Muscle of leg (tissue), 11 donors: Measurements from ENCODE around the gene MYOF. TPM values are rescaled to one million over a fixed set of nuclear protein-coding genes. Genes with fewer than 3 reads are reported as not detected.
A peak's percentile ranks its signal among the peaks of the same experiment; 100 is the strongest.

Experiments
- DNase-seq: peaks from one replicate; pipeline ENCODE4 v3.0.0; 2013
- H3K27ac ChIP-seq: one replicate; pipeline ENCODE4 v1.5.1; 2013; ENCODE audit warnings: mild to moderate bottlenecking, low read length, control low read depth
- H3K27me3 ChIP-seq: one replicate; pipeline ENCODE4 v1.6.1; 2013; ENCODE audit warnings: low read length; ENCODE audit not compliant: control insufficient read depth, insufficient read depth
- H3K36me3 ChIP-seq: one replicate; pipeline ENCODE4 v1.6.1; 2013; ENCODE audit warnings: low read length; ENCODE audit not compliant: control insufficient read depth, insufficient read depth
- H3K4me1 ChIP-seq: one replicate; pipeline ENCODE4 v1.6.1; 2013; ENCODE audit warnings: low read length; ENCODE audit not compliant: control insufficient read depth, insufficient read depth
- H3K4me3 ChIP-seq: one replicate; pipeline ENCODE4 v1.5.1; 2013; ENCODE audit warnings: low read length, control low read depth
- H3K9me3 ChIP-seq: replicated peaks from 2 replicates; pipeline ENCODE4 v1.6.1; 2013; ENCODE audit warnings: low read depth, low read length; ENCODE audit not compliant: control insufficient read depth
- WGBS: methylation state at CpG from one replicate; pipeline ENCODE4 v1.1.5; 2013; ENCODE audit warnings: missing lambda C conversion rate; ENCODE audit not compliant: insufficient coverage; 5-methylcytosine and 5-hydroxymethylcytosine counted together
- polyA plus RNA-seq, 8 donors: library from polyadenylated mRNA; unstranded; fragments of 120-200 nt; gene quantifications; one replicate each; pipeline versions ENCODE4 v1.2.1 to v1.2.3, GENCODE V29; 2013; ENCODE audit warnings: inconsistent platforms in 1 of 8, low replicate concordance in 1 of 8; ENCODE audit not compliant: insufficient read length in 8 of 8, insufficient read depth in 1 of 8
- total RNA-seq: library from RNA; stranded (reverse); fragments of 120-200 nt; gene quantifications from one replicate; pipeline ENCODE4 v1.2.4, GENCODE V29; 2013

MYOF gene
- total and polyA plus RNA-seq, 9 donors = 37.6 to 85.0 (median 55.2) TPM

GRCh38 chr10:93402192-93402591, 79.9 kb downstream of the MYOF start:
- Histone ChIP-seq H3K27ac (no peak overlapping the region), H3K4me1 (peaks cover 3% of the 10 kb centered on the region), H3K9me3 (no peaks in the 10 kb centered on the region), H3K36me3 (peaks cover 29% of the 10 kb centered on the region), H3K4me3 (no peak overlapping the region), H3K27me3 (no peaks in the 10 kb centered on the region)
- no CpG with 5 or more reads among the region's 6 CpGs for WGBS
- no peak for DNase-seq

DNA sequence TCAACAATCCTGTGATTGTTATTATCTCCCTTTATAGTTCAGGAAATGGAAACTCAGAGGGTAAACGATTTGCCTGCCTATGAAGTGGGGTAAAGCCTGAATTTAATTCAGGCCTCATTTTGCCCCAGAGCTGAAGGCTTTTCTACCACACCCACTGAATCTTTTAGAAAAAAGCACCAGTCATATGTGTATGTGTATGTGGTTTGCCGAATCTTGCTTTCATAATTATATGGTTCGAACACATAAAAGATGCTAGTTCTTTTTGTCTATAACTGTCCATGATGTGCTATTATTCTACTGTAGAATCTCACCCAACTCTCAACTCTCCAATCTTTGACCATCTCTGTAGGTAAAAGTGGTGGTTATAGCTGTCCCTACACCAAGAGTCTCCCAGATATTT, 83.6 kb downstream of the MYOF start:
- no peak overlapping the region for H3K27ac ChIP-seq
- no peaks in the 10 kb centered on the region for H3K9me3 ChIP-seq
- no CpG with 5 or more reads among the region's 3 CpGs for WGBS
- H3K27me3 ChIP-seq = no peaks in the 10 kb centered on the region
- peaks cover 28% of the 10 kb centered on the region for H3K36me3 ChIP-seq
- H3K4me3 ChIP-seq = no peak overlapping the region
- no peaks in the 10 kb centered on the region for H3K4me1 ChIP-seq
- DNase-seq = no peak

DNA sequence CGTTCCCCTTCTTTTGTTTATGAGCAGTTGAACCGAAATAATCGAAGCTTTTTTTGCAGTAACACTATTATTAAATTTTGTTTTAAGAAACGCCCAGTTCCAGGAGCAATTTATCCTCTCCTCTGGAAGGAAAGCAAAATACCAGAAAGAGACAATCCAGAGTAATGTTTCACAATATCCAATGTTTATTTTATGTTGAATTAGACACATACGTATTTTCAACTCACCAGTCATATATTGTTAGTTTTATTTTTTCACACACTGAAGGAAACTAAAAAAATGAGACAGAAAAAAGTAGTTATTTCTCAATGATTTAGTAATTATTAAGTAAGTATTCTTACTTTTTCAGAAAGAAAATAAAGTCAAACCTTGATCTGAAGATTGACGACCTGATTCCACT, 85.1 kb downstream of the MYOF start:
- no peaks in the 10 kb centered on the region for H3K4me1 ChIP-seq
- WGBS = no CpG with 5 or more reads among the region's 6 CpGs
- H3K36me3 ChIP-seq = peaks cover 22% of the 10 kb centered on the region
- no peaks in the 10 kb centered on the region for H3K27me3 ChIP-seq
- no peak overlapping the region for H3K4me3 ChIP-seq
- no peak overlapping the region for H3K27ac ChIP-seq
- H3K9me3 ChIP-seq = no peaks in the 10 kb centered on the region
- no peak for DNase-seq

GRCh38 chr10:93393211-93393610, 88.9 kb downstream of the MYOF start:
- Histone ChIP-seq H3K27me3 (no peaks in the 10 kb centered on the region), H3K4me1 (no peaks in the 10 kb centered on the region), H3K9me3 (no peaks in the 10 kb centered on the region), H3K27ac (no peak overlapping the region), H3K4me3 (no peak overlapping the region), H3K36me3 (peaks cover 14% of the 10 kb centered on the region)
- no peak for DNase-seq
- WGBS = 20% methylated on average over 1 of the region's 7 CpGs

GRCh38 chr10:93392121-93392520, 90.0 kb downstream of the MYOF start:
- peaks cover 15% of the 10 kb centered on the region for H3K36me3 ChIP-seq
- no peaks in the 10 kb centered on the region for H3K27me3 ChIP-seq
- no CpG with 5 or more reads among the region's 3 CpGs for WGBS
- DNase-seq = no peak
- no peak overlapping the region for H3K27ac ChIP-seq
- H3K4me1 ChIP-seq = no peaks in the 10 kb centered on the region
- no peak overlapping the region for H3K4me3 ChIP-seq
- no peaks in the 10 kb centered on the region for H3K9me3 ChIP-seq

DNA sequence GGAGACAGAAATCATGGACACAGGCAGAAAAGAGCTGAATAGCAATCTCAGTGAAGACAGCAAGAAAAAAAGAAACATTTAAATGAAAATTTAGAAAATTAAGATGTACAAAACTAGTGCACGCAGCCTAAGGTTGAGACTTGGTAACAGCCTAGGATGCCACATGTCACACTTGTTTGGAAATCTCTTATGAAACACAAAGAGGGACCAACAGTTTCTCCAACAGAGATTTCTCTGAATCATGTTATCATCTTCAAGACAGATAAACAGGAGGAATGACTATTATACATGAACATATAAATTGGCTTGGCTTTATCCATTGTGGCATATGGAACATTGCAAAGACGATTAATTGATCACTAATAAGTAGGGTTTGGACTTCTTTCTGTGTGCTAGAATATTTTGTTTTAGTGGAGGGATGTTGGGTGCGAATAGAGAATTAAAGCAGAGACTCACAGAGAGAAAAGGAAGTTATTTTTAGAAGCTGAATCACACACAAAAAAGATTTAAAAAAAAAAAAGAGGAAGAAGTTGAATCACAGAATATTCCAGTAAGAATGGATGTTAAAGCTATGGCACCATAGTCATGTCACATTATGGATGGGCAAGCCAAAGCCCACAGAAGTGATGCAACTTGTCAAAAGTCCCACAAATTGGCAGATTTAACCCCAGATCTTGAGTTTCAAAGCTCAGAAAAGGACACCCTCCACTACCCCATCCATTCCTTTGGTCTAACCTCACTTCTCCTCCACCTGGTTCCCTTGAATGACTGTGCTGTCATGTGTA, 91.6 kb downstream of the MYOF start:
- no CpG with 5 or more reads among the region's 3 CpGs for WGBS
- Histone ChIP-seq H3K27me3 (no peaks in the 10 kb centered on the region), H3K4me3 (no peak overlapping the region), H3K4me1 (peaks cover 4% of the 10 kb centered on the region), H3K9me3 (no peaks in the 10 kb centered on the region), H3K27ac (no peak overlapping the region), H3K36me3 (peaks cover 20% of the 10 kb centered on the region)
- DNase-seq = no peak

- WGBS = 71% methylated on average over 11 of the region's 14 CpGs
- Histone ChIP-seq H3K4me3 (no peak overlapping the region), H3K27ac (peak overlapping the region; percentile 63), H3K27me3 (no peaks in the 10 kb centered on the region), H3K9me3 (no peaks in the 10 kb centered on the region), H3K4me1 (peaks cover 13% of the 10 kb centered on the region), H3K36me3 (peaks cover 32% of the 10 kb centered on the region)
- DNase-seq = no peak
These were observed 95.3 kb downstream of the MYOF start for GRCh38 chr10:93386631-93387369.

DNA sequence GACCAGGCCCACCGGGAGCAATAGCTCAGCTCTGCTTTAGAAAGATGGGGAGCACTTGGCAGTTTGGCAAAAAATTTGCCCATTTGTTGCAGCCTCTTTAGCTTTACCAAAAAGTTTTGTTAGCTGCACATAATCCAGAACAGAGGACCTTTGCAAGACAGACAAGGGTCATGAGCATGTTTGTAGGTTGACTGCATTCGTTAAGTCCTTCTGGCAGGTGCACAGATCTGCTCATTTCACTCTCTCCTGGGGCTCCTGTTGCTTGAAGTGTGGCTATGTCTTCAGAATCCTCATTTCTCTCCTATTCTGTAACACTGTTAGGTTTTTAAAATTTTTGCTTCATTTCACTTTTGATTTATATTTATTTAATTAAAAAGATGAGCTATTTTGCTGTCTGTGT, 96.8 kb downstream of the MYOF start:
- no peak overlapping the region for H3K27ac ChIP-seq
- no peak for DNase-seq
- no peaks in the 10 kb centered on the region for H3K9me3 ChIP-seq
- WGBS = 86% methylated on average over 1 of the region's 2 CpGs
- H3K36me3 ChIP-seq = peaks cover 38% of the 10 kb centered on the region
- no peak overlapping the region for H3K4me3 ChIP-seq
- H3K4me1 ChIP-seq = peaks cover 13% of the 10 kb centered on the region
- H3K27me3 ChIP-seq = no peaks in the 10 kb centered on the region

GRCh38 chr10:93384006-93384405, 98.1 kb downstream of the MYOF start:
- WGBS = 60% methylated on average over 1 of the region's 7 CpGs
- Histone ChIP-seq H3K4me1 (peaks cover 13% of the 10 kb centered on the region), H3K36me3 (peaks cover 49% of the 10 kb centered on the region)

GRCh38 chr10:93383562-93383981, 98.6 kb downstream of the MYOF start:
- H3K4me1 ChIP-seq = peaks cover 13% of the 10 kb centered on the region
- H3K9me3 ChIP-seq = no peaks in the 10 kb centered on the region
- peak overlapping the region; percentile 75 for H3K27ac ChIP-seq
- WGBS = 38% methylated on average over 2 of the region's 6 CpGs
- peak; percentile 76 for DNase-seq
- H3K4me3 ChIP-seq = no peak overlapping the region
- peaks cover 49% of the 10 kb centered on the region for H3K36me3 ChIP-seq
- H3K27me3 ChIP-seq = no peaks in the 10 kb centered on the region

More at GRCh38 chr10:93384006-93384405, 98.1 kb downstream of the MYOF start:
- DNase-seq = no peak
- Histone ChIP-seq H3K9me3 (no peaks in the 10 kb centered on the region), H3K27me3 (no peaks in the 10 kb centered on the region), H3K4me3 (no peak overlapping the region), H3K27ac (peak overlapping the region; percentile 56)
